Measurements from ENCODE around the gene SRPK2.
"Not testable (repeated sequence)": the region's sequence is repeated elsewhere in the genome, so short reads cannot be mapped to it uniquely, and the experiment has no call there.

Gene SRPK2

GRCh38 chr7:105215182-105215581 lies 173.5 kb downstream of the SRPK2 start:
- no peak for DNase-seq

GRCh38 chr7:105213611-105214010 lies 175.1 kb downstream of the SRPK2 start:
- no peak for DNase-seq

- no peak for DNase-seq
These were observed 176.5 kb downstream of the SRPK2 start for GRCh38 chr7:105212212-105212611.

- DNase-seq, result no peak
These were observed 178.0 kb downstream of the SRPK2 start for GRCh38 chr7:105210721-105211205.

- no peak for DNase-seq
These were observed 178.9 kb downstream of the SRPK2 start for GRCh38 chr7:105209870-105210269.

- no peak for DNase-seq
These were observed 179.3 kb downstream of the SRPK2 start for GRCh38 chr7:105209433-105209832.

GRCh38 chr7:105206985-105207384 lies 181.7 kb downstream of the SRPK2 start:
- no peak for DNase-seq

GRCh38 chr7:105205592-105206237 lies 183.0 kb downstream of the SRPK2 start:
- no peak for DNase-seq

GRCh38 chr7:105204953-105205352 lies 183.8 kb downstream of the SRPK2 start:
- no peak for DNase-seq

GRCh38 chr7:105204520-105204919 lies 184.2 kb downstream of the SRPK2 start:
- DNase-seq, result no peak

GRCh38 chr7:105202616-105203015 lies 186.1 kb downstream of the SRPK2 start:
- DNase-seq, result no peak

- DNase-seq, result no peak
These were observed 189.3 kb downstream of the SRPK2 start for GRCh38 chr7:105199386-105199785.

- peak; percentile 70 for DNase-seq
These were observed 190.5 kb downstream of the SRPK2 start for GRCh38 chr7:105198223-105198622.

GRCh38 chr7:105196473-105196872 lies 192.2 kb downstream of the SRPK2 start:
- DNase-seq, result no peak

- no peak for DNase-seq
These were observed 192.8 kb downstream of the SRPK2 start for GRCh38 chr7:105195891-105196290.

GRCh38 chr7:105194959-105195358 lies 193.8 kb downstream of the SRPK2 start:
- DNase-seq, result not testable (repeated sequence)

GRCh38 chr7:105191331-105191730 lies 197.4 kb downstream of the SRPK2 start:
- DNase-seq, result no peak

- no peak for DNase-seq
These were observed 198.7 kb downstream of the SRPK2 start for GRCh38 chr7:105189859-105190492.

- DNase-seq, result no peak
These were observed 200.5 kb downstream of the SRPK2 start for GRCh38 chr7:105188201-105188600.

GRCh38 chr7:105187302-105188169 lies 201.2 kb downstream of the SRPK2 start:
- DNase-seq, result no peak

GRCh38 chr7:105185290-105186010 lies 203.3 kb downstream of the SRPK2 start:
- no peak for DNase-seq

GRCh38 chr7:105180002-105180401 lies 208.7 kb downstream of the SRPK2 start:
- DNase-seq, result no peak

Measured in islet precursor cell (in vitro differentiated cells).